HepG2 (cell line): Measurements from ENCODE around the gene PAXX.

Source experiments
- ZNF501 ChIP-seq: sonication (generic); formaldehyde crosslinking; IDR thresholded peaks from 2 replicates; pipeline ENCODE4 v1.5.1; 2020; ENCODE audit warnings: mild to moderate bottlenecking, moderate library complexity, missing genetic modification reagents
- TF ChIP-seq, protein P1 (sequence below): sonication (generic); formaldehyde crosslinking; IDR thresholded peaks from 2 replicates; pipeline ENCODE4 v1.5.0; 2020; ENCODE audit warnings: missing genetic modification reagents

- TF ChIP-seq, protein P1, sequence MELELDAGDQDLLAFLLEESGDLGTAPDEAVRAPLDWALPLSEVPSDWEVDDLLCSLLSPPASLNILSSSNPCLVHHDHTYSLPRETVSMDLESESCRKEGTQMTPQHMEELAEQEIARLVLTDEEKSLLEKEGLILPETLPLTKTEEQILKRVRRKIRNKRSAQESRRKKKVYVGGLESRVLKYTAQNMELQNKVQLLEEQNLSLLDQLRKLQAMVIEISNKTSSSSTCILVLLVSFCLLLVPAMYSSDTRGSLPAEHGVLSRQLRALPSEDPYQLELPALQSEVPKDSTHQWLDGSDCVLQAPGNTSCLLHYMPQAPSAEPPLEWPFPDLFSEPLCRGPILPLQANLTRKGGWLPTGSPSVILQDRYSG (CRISPR knock-in tag), result no peak
- no peak for TF ChIP-seq ZNF501 (CRISPR knock-in tag)
Measured at GRCh38 chr9:136942881-136943230, 49.4 kb upstream of the PAXX start.
